Suprapubic skin (tissue), 4 donors: ENCODE measurements around the gene SOX11. TPM values are rescaled to one million over a fixed set of nuclear protein-coding genes. Genes with fewer than 3 reads are reported as not detected.
"Not testable (repeated sequence)": the region's sequence is repeated elsewhere in the genome, so short reads cannot be mapped to it uniquely, and the experiment has no call there.

ENCODE experiments used
- DNase-seq, 2 donors: peaks; one replicate each; pipeline ENCODE4 v3.0.0-alpha.2; 2019; ENCODE audit warnings: low spot score in 2 of 2
- H3K27ac ChIP-seq: fragments of 200-600 bp; sonication (generic); one replicate; pipeline ENCODE4 v1.5.1; 2019
- H3K27me3 ChIP-seq: fragments of 200-600 bp; sonication (generic); one replicate; pipeline ENCODE4 v1.5.1; 2019
- H3K36me3 ChIP-seq: fragments of 200-600 bp; sonication (generic); one replicate; pipeline ENCODE4 v1.5.1; 2019
- H3K4me1 ChIP-seq: fragments of 200-600 bp; sonication (generic); one replicate; pipeline ENCODE4 v1.5.1; 2019
- H3K4me3 ChIP-seq: fragments of 200-600 bp; sonication (generic); one replicate; pipeline ENCODE4 v1.5.1; 2019; ENCODE audit warnings: mild to moderate bottlenecking
- H3K9me3 ChIP-seq: fragments of 200-600 bp; sonication (generic); one replicate; pipeline ENCODE4 v1.5.1; 2019
- EP300 ChIP-seq: sonication (generic); formaldehyde crosslinking; IDR thresholded peaks from one replicate; pipeline ENCODE4 v1.6.1; 2017; ENCODE audit warnings: antibody characterized with exemption
- POLR2A ChIP-seq, 2 donors: fragments of 450-650 bp; IDR thresholded peaks; one replicate each; pipeline ENCODE4 v1.6.1; 2017; ENCODE audit warnings: antibody characterized with exemption in 2 of 2, mild to moderate bottlenecking in 2 of 2, moderate library complexity in 2 of 2
- POLR2AphosphoS5 ChIP-seq, 3 donors: sonication (generic); formaldehyde crosslinking; IDR thresholded peaks; one replicate each; pipeline ENCODE4 v1.6.1; 2017; ENCODE audit warnings: antibody characterized with exemption in 3 of 3
- WGBS: methylation state at CpG from one replicate; pipeline ENCODE4 v1.1.5; 2018; 5-methylcytosine and 5-hydroxymethylcytosine counted together
- total RNA-seq, 4 donors: library from RNA; depleted of rRNA; stranded (reverse); fragments of >200 nt; gene quantifications; one replicate each; pipeline ENCODE4 v1.1.0, GENCODE V29; 2016
- TF ChIP-seq, protein P1 (sequence below), 2 donors: fragments of 200-600 bp in 1 of 2; fragments of 450-650 bp in 1 of 2; sonication (generic) in 1 of 2; IDR thresholded peaks; one replicate each; pipeline ENCODE4 v1.5.1; 2016 to 2019; ENCODE audit warnings: antibody characterized with exemption in 2 of 2, mild to moderate bottlenecking in 1 of 2, moderate library complexity in 1 of 2

Gene SOX11
- total RNA-seq, 4 donors from 2014 or later, result 0.05 TPM; not detected in 3

DNA sequence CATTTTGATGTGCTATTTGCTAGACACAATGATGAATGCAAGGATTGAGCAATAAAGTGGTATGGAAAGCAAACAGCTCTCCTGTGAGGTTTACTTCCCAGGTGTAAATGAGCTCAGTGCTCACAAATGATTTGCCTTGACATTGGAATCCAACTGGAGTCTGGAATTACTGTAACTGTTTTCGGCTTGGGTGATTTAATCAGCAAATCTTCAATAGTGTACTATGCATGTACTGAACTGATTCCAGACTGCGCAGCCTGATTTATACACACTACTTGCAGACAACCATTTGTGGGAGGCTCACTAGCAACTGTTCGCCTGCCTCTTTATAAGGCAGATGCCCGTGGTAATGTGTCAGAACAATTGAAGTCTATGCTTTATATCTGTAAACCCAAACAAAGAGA, 27.9 kb upstream of the SOX11 start:
- 60% methylated on average over 4 of the region's 4 CpGs for WGBS
- no peak for DNase-seq
- no peaks in the 10 kb centered on the region for H3K4me1 ChIP-seq
- no peak overlapping the region for H3K27ac ChIP-seq
- no peak overlapping the region for H3K4me3 ChIP-seq
- H3K9me3 ChIP-seq, result no peaks in the 10 kb centered on the region
- H3K36me3 ChIP-seq, result no peaks in the 10 kb centered on the region
- H3K27me3 ChIP-seq, result no peaks in the 10 kb centered on the region
- TF ChIP-seq EP300, result no peak
- no peak for TF ChIP-seq POLR2A (IDR thresholded peaks at IDR 0.05)
- TF ChIP-seq POLR2AphosphoS5 (IDR thresholded peaks at IDR 0.05), result no peak
- TF ChIP-seq, protein P1, sequence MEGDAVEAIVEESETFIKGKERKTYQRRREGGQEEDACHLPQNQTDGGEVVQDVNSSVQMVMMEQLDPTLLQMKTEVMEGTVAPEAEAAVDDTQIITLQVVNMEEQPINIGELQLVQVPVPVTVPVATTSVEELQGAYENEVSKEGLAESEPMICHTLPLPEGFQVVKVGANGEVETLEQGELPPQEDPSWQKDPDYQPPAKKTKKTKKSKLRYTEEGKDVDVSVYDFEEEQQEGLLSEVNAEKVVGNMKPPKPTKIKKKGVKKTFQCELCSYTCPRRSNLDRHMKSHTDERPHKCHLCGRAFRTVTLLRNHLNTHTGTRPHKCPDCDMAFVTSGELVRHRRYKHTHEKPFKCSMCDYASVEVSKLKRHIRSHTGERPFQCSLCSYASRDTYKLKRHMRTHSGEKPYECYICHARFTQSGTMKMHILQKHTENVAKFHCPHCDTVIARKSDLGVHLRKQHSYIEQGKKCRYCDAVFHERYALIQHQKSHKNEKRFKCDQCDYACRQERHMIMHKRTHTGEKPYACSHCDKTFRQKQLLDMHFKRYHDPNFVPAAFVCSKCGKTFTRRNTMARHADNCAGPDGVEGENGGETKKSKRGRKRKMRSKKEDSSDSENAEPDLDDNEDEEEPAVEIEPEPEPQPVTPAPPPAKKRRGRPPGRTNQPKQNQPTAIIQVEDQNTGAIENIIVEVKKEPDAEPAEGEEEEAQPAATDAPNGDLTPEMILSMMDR (IDR thresholded peaks at IDR 0.05), result no peak

DNA sequence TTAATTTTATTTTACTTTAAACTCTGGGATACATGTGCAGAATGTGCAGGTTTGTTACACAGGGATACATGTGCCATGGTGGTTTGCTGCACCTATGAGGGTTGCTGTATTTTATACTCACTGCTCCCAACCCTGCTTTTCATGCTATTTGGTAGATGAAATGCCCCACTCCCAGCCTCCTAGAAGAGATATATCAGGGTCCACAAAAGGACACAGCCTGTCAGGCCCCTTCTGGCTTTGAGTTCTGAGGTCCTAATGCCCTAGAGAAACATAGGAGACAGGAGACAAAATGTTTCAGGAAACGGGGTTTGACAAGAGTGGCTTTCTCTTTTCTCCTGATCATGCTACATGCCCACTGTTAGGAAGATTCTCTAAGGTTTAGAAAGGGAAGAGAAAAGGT, 27.1 kb upstream of the SOX11 start:
- TF ChIP-seq, protein P1 (IDR thresholded peaks at IDR 0.05), result no peak
- TF ChIP-seq POLR2AphosphoS5 (IDR thresholded peaks at IDR 0.05) (no peak), EP300 (no peak), POLR2A (IDR thresholded peaks at IDR 0.05) (no peak)
- Histone ChIP-seq H3K9me3 (no peaks in the 10 kb centered on the region), H3K4me1 (no peaks in the 10 kb centered on the region), H3K27ac (no peak overlapping the region), H3K27me3 (no peaks in the 10 kb centered on the region), H3K36me3 (no peaks in the 10 kb centered on the region), H3K4me3 (no peak overlapping the region)
- no peak for DNase-seq
- WGBS, result 79% methylated on average over 1 of the region's 1 CpG

DNA sequence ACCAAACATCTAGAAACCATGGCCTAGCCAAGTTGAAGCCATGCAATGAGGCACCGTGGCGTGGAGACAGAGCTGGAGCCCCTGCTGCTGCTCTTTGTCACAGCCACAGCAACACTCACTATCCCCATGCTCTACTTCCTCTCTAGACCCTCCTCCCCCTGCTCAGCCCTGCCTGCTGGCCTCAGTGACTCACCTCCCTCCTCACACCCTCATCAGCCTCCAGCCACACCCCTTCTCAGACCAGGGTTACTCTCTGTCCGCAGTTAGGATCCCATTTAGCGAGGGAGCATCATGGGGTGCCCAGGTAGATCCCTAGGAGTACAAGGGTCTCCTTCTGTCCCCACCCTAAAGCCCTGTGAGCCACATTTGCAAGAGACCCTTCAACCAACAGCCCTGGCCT, 25.4 kb upstream of the SOX11 start:
- WGBS, result 91% methylated on average over 4 of the region's 4 CpGs
- Histone ChIP-seq H3K36me3 (no peaks in the 10 kb centered on the region), H3K27me3 (peaks cover 6% of the 10 kb centered on the region), H3K4me3 (no peak overlapping the region), H3K27ac (no peak overlapping the region), H3K9me3 (no peaks in the 10 kb centered on the region), H3K4me1 (no peaks in the 10 kb centered on the region)
- no peak for TF ChIP-seq POLR2A (IDR thresholded peaks at IDR 0.05)
- TF ChIP-seq POLR2AphosphoS5 (IDR thresholded peaks at IDR 0.05), result no peak
- TF ChIP-seq EP300, result no peak
- TF ChIP-seq, protein P1 (IDR thresholded peaks at IDR 0.05), result no peak
- DNase-seq, result no peak

DNA sequence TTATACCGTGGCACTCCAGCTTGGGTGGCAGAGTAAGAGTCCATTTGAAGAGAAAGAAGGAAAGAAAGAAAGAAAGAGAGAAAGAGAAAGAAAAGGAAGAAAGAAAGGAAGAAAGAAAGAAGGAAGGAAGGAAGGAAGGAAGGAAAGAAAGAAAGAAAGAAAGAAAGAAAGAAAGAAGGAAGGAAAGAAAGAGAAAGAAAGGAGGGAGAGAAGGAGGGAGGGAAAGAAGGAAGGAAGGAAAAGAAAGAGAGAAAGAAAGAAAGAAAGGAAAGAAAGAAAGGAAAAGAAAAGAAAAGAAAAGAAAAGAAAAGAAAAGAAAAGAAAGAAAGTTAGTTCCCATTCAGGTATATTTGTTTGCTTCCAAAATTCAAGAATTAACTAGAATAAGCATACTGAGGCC, 24.5 kb upstream of the SOX11 start:
- H3K36me3 ChIP-seq, H3K9me3 ChIP-seq, H3K4me1 ChIP-seq, H3K4me3 ChIP-seq, DNase-seq, H3K27ac ChIP-seq: not testable (repeated sequence)
- WGBS, result 87% methylated on average over 1 of the region's 1 CpG
- peaks cover 15% of the 10 kb centered on the region for H3K27me3 ChIP-seq

DNA sequence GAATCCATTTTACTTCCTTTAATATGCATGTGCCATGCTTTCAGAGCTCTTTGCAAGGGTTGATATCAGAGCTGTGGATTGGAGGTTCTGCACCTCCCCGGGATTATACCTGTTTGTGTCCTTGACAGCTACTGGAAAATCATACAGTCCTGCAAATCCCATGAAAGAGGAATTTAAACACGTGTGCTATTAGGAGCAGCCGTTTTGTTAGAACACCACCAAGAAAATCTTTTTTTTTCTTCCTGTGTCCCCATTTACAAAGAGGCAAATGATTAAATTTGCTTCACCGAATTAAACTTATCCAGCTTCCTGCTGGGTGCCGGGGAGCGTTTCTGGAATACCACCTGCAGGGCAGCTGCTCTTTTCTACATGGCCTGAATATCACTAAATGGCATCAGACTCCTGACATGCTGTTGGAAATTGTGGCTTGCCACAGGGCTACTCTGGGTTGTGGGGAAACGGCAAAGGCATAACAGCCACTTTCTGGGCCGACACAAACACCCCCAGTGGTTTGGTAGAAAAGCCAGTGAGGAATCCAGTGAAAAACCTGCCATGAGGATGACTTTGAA, 23.4 kb upstream of the SOX11 start:
- no peak for DNase-seq
- Histone ChIP-seq H3K27me3 (peaks cover 26% of the 10 kb centered on the region), H3K36me3 (no peaks in the 10 kb centered on the region), H3K4me3 (no peak overlapping the region), H3K27ac (no peak overlapping the region), H3K9me3 (no peaks in the 10 kb centered on the region), H3K4me1 (peaks cover 6% of the 10 kb centered on the region)
- 74% methylated on average over 8 of the region's 8 CpGs for WGBS
- no peak for TF ChIP-seq POLR2AphosphoS5 (IDR thresholded peaks at IDR 0.05)
- TF ChIP-seq, protein P1 (IDR thresholded peaks at IDR 0.05), result no peak
- TF ChIP-seq POLR2A (IDR thresholded peaks at IDR 0.05), result no peak

DNA sequence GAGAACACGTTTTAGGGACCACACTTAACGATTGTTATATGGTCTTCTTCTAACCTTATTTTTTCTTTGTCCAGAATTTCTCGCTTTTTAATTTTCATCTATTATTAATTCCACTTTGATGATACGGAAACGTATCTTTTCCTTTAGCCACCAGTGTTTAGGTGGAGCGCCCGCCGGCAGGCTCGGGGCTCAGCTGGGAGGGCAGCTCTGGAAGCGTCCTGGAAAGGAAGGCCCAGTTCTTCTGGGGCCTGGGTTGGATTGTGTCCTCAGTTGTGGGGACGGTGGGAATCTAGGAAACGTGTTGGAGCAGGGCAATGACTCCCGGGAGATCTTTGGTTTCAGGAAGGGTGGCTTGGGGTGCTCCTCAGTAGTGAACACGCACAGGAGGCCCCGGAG, 19.4 kb upstream of the SOX11 start:
- Histone ChIP-seq H3K4me1 (peaks cover 7% of the 10 kb centered on the region), H3K27me3 (peaks cover 27% of the 10 kb centered on the region), H3K27ac (no peak overlapping the region), H3K9me3 (no peaks in the 10 kb centered on the region), H3K4me3 (no peak overlapping the region), H3K36me3 (no peaks in the 10 kb centered on the region)
- 76% methylated on average over 15 of the region's 15 CpGs for WGBS
- no peak for DNase-seq
- TF ChIP-seq POLR2AphosphoS5 (IDR thresholded peaks at IDR 0.05), result no peak
- no peak for TF ChIP-seq EP300
- TF ChIP-seq, protein P1 (IDR thresholded peaks at IDR 0.05), result no peak
- TF ChIP-seq POLR2A (IDR thresholded peaks at IDR 0.05), result no peak
